ENCODE results near the gene PNPLA2.

The PNPLA2 gene

DNA sequence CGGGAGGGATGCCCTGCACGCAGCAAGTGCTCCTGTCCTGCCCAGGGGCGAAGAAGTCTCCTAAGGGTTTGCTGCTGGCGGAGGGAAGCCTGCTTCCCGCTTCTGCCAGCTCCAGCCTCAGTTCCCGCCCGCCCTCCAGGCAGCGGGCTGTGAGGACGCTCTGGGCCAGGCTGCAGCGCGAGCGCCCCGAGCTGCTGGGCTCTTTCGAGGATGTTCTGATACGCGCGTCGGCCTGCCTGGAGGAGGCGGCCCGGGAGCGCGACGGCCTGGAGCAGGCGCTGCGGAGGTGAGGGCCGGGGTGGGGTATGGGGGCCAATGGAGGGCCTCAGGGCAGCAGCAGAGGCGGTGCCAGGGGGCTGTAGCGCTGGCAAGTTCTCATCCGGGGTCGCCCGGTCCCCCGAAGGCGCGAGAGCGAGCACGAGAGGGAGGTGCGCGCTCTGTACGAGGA is 11.2 kb downstream of the PNPLA2 start:
- DNase-seq, result no peak
- Mint-ChIP-seq H3K27me3 (ENCODE audit: low read depth, poor library complexity) (peaks cover 71% of the 10 kb centered on the region), H3K27ac (no peak overlapping the region), H3K4me3 (peak overlapping the region; percentile 61), H3K4me1 (peaks cover 49% of the 10 kb centered on the region), H3K36me3 (ENCODE audit: low read depth) (peaks cover 7% of the 10 kb centered on the region), H3K9me3 (no peaks in the 10 kb centered on the region)
- TF ChIP-seq, protein P1, sequence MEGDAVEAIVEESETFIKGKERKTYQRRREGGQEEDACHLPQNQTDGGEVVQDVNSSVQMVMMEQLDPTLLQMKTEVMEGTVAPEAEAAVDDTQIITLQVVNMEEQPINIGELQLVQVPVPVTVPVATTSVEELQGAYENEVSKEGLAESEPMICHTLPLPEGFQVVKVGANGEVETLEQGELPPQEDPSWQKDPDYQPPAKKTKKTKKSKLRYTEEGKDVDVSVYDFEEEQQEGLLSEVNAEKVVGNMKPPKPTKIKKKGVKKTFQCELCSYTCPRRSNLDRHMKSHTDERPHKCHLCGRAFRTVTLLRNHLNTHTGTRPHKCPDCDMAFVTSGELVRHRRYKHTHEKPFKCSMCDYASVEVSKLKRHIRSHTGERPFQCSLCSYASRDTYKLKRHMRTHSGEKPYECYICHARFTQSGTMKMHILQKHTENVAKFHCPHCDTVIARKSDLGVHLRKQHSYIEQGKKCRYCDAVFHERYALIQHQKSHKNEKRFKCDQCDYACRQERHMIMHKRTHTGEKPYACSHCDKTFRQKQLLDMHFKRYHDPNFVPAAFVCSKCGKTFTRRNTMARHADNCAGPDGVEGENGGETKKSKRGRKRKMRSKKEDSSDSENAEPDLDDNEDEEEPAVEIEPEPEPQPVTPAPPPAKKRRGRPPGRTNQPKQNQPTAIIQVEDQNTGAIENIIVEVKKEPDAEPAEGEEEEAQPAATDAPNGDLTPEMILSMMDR (IDR thresholded peaks at IDR 0.05), result no peak

DNA sequence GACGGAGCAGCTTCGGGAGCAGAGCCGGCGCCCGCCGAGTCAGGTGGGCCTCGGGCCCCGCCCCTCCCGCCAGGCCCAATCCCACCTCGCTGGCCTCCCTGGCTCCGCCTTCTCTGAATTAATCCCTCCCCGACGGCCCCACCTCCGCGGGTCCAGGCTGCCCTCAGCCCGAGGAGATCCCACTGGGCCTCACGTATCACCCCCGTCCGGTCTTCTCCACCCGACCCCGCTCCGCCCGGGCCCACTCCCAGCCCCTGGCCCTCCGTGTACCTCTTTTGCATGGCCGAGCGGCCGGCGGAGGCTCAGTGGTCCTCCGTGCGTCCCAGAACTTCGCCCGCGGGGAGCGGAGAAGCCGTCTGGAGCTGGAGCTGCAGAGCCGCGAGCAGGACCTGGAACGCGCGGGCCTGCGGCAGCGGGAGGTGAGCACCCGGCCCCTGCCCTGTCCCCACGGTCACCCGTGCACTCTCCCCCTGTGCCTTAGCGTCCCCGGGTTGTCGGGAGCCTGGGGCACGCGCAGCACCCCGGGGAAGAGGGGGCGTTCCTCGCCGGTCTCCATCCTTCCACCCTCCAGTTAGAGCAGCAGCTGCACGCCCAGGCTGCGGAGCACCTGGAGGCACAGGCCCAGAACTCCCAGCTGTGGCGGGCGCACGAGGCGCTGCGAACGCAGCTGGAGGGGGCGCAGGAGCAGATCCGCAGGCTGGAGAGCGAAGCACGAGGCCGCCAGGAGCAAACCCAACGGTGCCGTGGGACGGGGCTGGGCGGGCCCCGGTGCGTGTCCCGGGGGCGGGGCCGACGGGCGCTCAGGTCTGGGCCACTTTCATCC is 11.8 kb downstream of the PNPLA2 start:
- Mint-ChIP-seq H3K4me1 (peaks cover 49% of the 10 kb centered on the region), H3K4me3 (peak overlapping the region; percentile 61), H3K27ac (no peak overlapping the region), H3K27me3 (ENCODE audit: low read depth, poor library complexity) (peaks cover 65% of the 10 kb centered on the region), H3K9me3 (no peaks in the 10 kb centered on the region), H3K36me3 (ENCODE audit: low read depth) (peaks cover under 1% of the 10 kb centered on the region)
- TF ChIP-seq, protein P1 (IDR thresholded peaks at IDR 0.05), result no peak
- DNase-seq, result peak; percentile 90

DNA sequence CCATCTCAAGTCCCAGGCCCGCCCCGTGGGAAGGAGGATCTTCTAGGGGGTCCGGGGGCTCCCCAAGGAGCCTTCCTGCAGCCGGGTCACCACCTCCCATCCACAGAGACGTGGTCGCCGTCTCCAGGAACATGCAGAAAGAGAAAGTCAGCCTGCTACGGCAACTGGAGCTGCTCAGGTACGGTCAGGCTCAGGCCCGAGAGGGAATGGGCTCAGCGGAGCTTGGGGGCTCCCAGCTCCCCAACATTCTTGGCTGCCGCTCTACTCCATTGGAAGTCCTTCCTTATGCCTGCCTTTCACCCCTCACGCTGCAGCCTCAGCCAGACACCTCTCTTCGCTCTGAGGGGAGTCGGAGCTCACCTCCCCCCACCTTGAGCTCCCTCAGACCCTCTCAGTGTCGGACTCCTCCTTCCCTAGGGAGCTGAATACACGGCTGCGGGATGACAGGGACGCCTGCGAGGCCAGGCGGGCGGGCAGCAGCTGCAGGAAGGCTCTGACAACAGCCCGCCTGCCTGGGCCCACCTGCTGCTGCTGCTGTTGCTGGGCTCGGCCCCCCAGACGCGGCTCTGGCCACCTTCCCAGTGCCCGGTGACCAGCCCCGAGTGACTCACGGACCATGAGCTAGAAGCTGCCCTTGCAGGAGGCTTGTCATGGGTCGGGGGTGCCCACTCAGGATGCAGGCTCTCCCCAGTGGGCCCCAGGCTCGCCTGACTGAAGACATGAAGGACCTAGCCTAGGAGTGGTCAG is 12.6 kb downstream of the PNPLA2 start:
- no peak for DNase-seq
- Mint-ChIP-seq H3K36me3 (ENCODE audit: low read depth) (no peaks in the 10 kb centered on the region), H3K27me3 (ENCODE audit: low read depth, poor library complexity) (peaks cover 58% of the 10 kb centered on the region), H3K27ac (no peak overlapping the region), H3K9me3 (no peaks in the 10 kb centered on the region), H3K4me1 (peaks cover 49% of the 10 kb centered on the region), H3K4me3 (peak overlapping the region; percentile 78)
- TF ChIP-seq, protein P1 (IDR thresholded peaks at IDR 0.05), result no peak

DNA sequence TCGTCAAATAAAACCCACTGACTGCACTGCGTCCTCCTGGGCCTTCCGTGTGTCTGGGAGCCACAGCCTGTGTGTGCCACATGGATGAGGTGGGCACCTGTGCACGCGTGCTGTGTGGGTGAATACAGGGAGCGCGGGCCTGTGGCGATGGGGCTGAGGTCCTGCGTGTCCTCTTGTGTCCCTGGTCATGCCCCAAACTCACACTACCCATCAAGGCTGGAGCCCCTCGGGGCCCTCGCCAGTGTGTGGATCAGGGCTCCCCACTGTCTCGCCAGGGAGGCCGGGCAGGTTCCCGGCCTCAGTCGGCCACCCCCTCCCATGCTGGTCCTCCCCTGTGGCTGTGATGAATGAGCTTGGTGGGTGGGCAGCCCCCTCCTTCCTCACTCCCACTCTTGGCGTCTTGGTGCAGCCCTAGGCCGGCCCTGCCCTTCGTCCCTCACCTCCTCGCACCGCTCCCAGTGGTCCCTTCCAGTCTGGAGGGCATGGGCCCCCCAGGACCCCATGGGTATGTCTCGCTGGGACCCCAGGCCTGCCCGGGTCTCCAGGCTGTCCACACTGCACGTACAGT is 13.3 kb downstream of the PNPLA2 start:
- Mint-ChIP-seq H3K36me3 (ENCODE audit: low read depth) (no peaks in the 10 kb centered on the region), H3K4me1 (peaks cover 49% of the 10 kb centered on the region), H3K4me3 (peak overlapping the region; percentile 78), H3K27ac (no peak overlapping the region), H3K9me3 (no peaks in the 10 kb centered on the region), H3K27me3 (ENCODE audit: low read depth, poor library complexity) (peaks cover 52% of the 10 kb centered on the region)
- TF ChIP-seq, protein P1 (IDR thresholded peaks at IDR 0.05), result no peak
- no peak for DNase-seq

DNA sequence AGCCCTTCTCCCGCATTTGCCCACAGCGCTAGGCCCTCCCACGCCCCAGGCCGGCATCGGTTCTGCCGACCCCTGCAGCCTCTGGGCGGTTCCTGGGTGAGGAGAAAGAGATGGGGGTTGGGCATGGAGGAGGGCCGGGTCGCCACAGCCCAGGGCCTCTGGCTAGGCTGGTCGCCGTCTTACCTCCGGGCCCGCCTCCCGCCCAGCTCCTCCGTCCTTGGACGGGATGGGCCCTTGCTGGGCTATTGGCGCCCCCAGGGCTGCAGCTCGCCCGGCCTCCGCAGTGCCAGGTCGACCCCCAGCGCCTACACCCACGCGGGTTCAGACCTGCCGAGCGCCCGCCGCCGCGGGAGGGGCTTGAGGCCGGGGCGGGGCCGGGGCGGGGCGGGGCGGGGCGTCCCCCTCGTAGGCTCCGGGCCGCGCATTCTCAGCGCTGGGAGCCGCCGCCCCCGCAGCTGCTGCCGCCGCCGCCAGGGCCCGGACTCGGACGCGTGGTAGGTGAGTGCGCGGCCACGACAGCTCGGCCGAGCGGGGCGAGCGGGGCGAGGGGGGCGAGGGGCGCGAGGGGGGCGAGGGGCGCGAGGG is 13.9 kb downstream of the PNPLA2 start, which contains the start of gene CD151:
CD151 (plus strand) TSS at position 424 of the 585 bp plus-strand sequence. CDS start 3,118 bp downstream, outside the sequence.
- DNase-seq, result peak; percentile 72
- TF ChIP-seq, protein P1 (IDR thresholded peaks at IDR 0.05), result no peak
- H3K36me3 Mint-ChIP-seq (ENCODE audit: low read depth), result no peaks in the 10 kb centered on the region
- peak within 1 kb of the TSS; percentile 79 for H3K4me3 Mint-ChIP-seq
- H3K27ac Mint-ChIP-seq, result no peak within 1 kb of the TSS
- no peaks in the 10 kb centered on the region for H3K9me3 Mint-ChIP-seq
- peaks cover 46% of the 10 kb centered on the region for H3K4me1 Mint-ChIP-seq
- peaks cover 49% of the 10 kb centered on the region for H3K27me3 Mint-ChIP-seq (ENCODE audit: low read depth, poor library complexity)

Data from nephron progenitor cell (in vitro differentiated cells).